Gastroesophageal sphincter (tissue), 3 donors: Measurements from ENCODE around the gene CENPE.

Source experiments
- CTCF ChIP-seq, 4 experiments: fragments of 200-600 bp in 2 of 4; fragments of 450-650 bp in 2 of 4; sonication (generic) in 1 of 4; IDR thresholded peaks; one replicate each; pipeline ENCODE4 v1.5.1; 2017 to 2019; ENCODE audit warnings: antibody characterized with exemption in 4 of 4, mild to moderate bottlenecking in 2 of 4, moderate library complexity in 2 of 4
- POLR2AphosphoS5 ChIP-seq: sonication (generic); formaldehyde crosslinking; IDR thresholded peaks from one replicate; pipeline ENCODE4 v1.6.1; 2017; ENCODE audit warnings: antibody characterized with exemption

DNA sequence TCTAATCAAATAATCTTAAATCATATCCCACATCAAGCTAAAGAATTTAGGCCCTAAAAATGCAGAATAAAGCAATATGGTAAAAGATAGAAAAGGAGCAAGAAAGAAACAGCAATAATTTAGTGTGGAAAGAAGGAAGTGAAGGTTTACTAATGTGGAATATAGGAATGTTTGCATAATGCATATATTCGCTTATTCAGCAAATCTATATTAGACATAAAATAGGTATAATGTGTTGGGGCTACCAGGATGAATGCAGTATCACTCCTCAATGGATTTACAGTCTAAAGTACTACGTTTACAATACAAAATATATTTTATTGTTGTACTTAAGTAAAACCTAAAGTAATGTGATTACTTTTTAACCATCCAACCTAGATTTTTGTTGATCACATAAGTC is 4.7 kb downstream of the CENPE start:
- no peak for TF ChIP-seq CTCF (IDR thresholded peaks at IDR 0.05)
- no peak for TF ChIP-seq POLR2AphosphoS5
